NCI-H1694 (cell line): ENCODE measurements around the gene FOXL1.

Source experiments
- DNase-seq: peaks from one replicate; lab custom pipeline; 2025; lab: John Stamatoyannopoulos, UW

The FOXL1 gene

DNA sequence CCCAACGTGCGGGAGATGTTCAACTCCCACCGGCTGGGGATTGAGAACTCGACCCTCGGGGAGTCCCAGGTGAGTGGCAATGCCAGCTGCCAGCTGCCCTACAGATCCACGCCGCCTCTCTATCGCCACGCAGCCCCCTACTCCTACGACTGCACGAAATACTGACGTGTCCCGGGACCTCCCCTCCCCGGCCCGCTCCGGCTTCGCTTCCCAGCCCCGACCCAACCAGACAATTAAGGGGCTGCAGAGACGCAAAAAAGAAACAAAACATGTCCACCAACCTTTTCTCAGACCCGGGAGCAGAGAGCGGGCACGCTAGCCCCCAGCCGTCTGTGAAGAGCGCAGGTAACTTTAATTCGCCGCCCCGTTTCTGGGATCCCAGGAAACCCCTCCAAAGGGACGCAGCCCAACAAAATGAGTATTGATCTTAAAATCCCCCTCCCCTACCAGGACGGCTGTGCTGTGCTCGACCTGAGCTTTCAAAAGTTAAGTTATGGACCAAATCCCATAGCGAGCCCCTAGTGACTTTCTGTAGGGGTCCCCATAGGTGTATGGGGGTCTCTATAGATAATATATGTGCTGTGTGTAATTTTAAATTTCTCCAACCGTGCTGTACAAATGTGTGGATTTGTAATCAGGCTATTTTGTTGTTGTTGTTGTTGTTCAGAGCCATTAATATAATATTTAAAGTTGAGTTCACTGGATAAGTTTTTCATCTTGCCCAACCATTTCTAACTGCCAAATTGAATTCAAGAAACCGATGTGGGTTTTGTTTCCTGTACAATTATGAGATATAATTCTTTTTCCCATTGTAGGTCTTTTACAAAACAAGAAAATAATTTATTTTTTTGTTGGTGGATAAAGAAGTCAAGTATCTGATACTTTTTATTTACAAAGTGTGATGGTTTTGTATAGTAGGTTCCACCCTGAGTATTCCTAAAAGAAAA lies 9.4 kb upstream of the FOXL1 start:
- no peak for DNase-seq

DNA sequence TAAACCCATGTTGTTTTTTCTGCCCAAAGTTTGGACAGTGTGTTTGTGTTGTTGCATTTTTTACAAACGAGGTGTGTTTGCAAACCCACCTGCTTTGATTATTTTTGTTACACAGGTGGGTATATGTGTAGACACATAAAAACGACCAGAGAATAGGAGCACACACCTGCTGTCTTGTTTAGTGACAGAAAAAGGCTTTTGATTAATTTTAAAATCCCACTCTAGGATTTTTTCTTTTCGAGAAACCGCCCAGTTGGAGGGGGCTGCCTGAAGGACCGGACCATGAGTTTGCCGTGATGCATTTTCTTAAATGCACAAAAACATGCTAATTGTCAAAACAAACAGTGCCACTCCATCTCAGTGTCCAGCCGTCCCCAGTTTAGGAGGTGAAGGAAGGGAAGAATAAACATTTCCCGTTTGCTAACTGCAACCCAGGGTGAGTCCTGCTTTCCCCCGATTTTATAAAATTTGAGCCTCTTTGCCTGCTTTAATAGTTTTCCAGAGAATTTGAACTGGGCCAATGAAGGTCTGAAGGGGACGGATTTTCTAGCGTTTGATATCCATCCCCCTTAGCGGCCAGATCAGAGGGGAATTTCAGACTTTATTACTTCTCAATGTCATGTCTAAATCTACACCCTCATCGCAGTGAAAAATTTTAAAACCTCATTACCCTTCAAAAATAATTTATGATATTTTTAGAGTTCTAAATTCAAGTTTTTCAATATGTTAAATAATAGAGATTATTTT lies 8.5 kb upstream of the FOXL1 start:
- no peak for DNase-seq

DNA sequence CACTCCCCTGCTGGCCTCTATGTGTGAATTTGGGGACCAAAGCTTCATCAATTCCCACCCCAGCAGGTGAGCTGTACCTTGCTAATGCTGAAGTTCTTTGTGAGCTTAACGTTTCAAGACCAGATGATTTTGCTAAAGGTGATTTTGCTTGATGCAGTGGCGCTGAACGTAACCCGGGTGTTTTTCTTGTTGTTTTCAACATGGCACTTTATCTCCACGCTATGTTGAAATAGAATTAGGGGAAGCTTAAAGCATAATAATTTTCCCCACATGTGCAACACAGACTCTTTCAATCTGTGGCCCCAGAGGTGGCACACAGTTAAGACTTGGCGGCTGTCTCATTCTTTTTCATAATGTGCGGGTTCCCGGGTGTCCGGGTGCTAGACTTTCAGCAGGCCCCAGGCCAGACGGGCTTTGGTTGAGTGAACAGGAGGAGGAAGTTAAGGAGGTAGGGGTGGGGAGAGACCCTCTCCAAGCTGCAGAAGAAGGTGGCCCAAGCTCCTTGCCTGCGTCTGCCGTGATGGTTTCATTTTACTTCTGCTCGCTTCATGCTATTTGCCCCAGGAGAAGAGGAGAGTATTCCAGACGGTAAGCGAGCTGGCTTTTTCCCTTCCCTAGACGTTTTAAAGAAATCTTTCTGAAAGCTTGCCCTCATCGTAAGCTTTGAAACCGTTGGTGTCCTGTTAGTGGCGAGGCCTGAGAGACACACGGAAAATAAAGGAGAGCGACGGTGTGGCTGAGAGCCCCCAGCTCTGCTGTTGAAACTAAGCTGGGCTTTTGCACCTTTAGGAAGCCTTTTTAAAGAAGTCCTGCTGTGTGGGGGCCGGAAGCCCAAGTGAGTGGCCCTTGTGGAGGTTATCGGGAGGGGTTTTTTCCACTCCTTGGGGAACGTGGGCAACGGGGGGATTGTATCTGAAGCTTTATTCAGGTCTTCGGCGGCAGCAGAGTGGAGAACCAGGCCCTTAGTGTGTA lies 7.5 kb upstream of the FOXL1 start:
- DNase-seq, result no peak

DNA sequence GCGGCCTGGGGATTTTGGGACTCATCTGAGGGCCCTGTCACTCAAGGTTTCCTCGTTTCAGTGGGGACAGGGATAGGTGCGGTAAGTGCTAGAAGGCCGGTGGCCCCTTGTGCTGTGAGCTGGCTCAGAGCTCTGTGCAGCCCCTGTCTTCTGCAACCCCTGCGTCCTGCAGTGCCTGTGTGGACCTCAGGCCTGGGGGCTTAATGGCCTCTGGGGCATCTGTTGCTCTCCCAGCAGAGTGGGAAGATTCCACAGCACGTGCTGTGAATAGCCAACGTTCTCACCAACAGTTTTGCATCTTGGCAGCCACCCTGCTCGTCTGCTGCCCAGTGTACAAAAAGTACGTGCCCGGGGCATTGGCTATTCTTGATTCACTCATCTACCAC lies 6.8 kb upstream of the FOXL1 start:
- no peak for DNase-seq

DNA sequence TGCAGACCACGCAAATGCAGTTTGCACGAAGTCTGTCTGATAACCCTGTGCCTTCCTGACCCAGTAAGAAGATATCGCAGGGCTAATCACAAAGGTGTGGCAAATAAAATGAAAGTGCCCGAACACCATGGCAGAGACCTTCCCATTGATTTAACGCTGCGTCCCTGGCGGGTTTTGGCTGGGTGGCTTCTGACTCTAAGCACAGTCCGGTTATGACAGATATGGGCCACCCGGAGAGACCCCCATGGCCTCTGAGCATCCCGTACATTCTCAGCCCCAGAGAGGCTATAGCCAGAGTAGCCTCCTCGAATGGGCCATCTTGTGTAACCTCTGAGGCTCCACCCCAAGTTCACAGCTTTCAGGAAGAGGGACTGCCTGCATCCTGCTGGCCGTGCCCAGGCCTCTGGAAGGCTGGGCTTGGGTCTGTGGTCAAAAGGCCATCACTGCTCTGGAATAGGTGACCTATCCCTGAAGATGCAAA lies 6.3 kb upstream of the FOXL1 start:
- DNase-seq, result no peak

DNA sequence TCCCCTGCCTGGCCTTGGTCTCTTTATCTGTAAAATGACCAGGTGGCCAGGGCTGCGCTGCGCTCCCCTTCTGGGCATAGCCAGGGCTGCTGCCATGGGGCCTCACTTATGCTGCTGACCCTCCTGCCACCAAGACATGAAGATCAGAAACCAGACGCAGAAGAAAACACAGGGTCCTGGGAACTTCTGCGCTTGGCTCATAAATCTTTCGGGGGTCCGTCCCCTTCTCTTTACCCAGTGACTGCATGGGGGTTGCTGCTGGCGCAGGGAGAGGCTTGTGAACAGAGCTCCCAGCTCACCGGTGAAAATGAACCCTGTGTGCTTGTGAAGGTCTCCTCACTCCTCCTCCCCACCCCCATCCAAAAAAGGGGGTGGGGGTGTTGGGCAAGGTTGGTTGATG lies 5.7 kb upstream of the FOXL1 start:
- no peak for DNase-seq

DNA sequence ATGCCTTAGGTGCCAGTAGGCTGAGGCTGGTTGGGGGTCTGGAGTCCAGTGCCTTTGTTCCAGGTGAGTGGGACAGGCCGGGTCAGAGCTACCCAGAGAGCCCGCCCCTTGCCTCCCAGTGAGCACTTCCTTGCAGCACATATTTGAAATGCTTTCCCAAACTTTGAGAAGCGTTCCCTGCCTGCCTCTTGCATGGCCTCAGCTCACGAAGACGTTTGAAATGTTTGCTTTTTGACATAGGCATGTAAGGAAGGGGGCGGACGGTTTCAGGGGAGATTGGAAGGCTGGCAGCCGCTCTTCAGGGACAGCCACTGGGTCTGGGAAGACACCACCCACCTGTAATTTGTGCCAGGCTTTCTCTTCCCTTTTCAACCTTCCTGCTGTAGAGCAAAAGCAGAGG lies 5.1 kb upstream of the FOXL1 start:
- DNase-seq, result no peak

DNA sequence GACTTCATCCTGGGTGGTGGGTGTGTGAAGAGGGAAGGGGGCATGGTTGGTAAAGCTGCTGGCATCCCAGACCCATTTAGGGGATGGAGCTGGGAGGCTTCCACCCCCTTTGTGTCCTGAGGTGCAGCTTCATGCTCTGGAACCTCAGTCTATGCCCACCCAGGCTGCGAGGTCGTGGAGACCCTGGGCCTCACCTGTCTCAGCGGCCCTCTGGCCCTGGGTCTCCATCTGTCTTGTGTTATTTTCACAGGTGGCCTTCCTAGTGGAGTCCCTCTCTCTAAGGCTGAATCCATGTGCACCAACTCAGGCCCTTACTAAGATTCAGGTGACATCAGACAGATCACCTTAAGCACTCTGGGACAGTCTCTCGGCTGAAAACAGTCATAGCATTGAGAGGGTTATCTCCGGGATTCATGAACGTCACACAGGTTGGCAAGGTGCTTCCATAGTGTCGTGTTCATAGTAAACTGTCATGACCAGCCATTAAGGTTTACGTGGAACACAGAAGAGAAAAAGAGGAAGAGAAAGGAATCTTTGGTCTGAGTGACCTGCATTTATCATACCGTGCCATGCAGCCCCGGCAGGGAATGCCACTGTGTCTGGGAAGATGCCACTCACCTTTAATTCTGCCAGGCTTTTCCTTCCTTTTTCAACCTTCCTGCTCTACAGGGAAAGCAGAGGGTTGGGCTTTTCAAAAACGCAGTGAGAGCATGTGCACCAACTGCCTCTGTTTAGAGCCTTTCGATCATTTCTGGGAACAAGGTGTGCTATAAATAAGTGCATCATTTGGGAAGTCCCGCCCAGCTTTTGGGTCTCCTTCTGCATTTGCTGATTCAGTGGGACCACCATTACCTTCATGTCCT lies 4.5 kb upstream of the FOXL1 start:
- no peak for DNase-seq

DNA sequence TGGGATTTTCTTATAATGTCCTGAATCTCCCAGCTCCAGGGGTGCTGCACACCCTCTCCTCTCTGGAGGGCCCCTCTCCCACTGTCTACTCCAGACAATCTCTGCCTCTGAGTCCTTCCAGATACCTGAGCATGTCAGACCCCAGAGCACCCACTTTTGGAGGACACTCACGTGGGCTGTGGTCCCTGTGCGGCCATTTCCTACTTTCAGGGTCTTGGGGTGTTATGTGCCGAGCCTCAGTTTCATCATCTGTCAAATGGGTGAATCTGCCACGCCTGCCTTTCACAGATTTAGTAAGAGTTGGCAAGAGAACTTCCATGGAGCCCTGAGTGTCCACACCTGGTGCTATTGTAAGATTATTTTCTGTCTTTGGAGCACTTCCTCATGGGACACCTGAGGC lies 3.7 kb upstream of the FOXL1 start:
- DNase-seq, result no peak

DNA sequence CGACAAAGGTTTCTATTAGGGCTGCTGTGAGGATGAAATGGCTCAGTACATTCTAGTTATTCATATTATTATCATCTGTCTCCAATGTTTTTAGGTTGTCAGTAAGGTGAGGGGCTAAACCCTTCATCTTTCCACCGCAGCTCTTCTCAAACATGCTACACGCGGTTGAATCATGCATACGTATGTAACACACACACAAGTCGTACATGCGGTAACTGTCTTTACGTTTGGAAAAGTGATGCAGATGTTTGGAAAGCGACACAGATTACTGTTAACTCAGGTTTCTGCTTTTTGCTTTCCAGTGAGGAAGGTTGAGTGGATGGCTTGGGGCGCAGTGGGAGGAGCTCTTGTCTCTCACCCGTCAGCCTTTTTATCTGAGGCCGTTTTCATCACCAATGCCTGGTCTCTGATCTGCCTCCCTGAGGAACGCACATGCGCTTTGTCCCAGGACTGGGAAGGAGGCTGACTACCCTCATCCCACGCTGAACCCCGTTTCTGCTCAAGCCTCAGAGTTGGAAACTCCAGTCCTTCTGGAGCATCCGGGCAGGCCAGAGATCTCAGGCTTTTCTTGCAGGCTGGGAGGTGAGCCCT lies 3.2 kb upstream of the FOXL1 start:
- DNase-seq, result no peak

DNA sequence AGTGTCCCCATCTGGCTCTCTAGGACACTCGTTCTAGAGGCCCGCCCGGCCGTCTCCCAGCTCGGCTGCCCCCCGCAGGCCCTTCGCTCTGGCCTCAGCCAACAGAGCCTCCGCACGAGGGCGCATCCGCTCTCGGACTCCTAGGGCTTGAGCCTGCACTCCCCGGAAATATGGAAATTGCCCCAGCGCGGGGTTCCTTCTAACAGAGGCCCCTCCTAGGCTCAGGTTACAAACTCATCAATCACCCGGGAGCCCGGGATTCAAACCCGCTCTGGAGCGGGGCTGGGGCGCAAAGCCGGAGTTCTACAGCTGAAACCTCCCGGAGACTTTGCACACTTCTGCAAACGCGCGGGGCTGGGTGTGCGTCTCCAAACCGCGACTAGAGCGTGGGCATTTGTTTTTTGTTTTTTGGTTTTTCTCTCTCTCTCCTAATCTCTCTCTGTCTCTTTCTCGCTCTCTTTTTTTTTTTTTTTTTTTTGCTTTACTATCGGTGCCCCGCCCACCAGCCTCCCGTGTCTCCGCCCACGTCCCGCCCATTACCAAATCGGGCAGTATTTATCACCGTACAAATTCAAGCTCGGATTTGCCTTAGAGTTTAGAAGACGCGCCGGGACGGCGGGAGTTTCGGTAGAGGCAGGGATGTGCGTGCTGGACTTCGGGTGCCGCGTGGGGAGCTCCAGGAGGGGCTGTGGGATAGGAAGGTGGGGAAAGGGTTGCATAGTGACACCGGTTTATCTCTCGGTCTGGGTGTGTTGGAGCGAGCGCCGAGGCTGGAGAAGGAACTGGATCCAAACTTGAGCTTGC lies 2.4 kb upstream of the FOXL1 start:
- no peak for DNase-seq

DNA sequence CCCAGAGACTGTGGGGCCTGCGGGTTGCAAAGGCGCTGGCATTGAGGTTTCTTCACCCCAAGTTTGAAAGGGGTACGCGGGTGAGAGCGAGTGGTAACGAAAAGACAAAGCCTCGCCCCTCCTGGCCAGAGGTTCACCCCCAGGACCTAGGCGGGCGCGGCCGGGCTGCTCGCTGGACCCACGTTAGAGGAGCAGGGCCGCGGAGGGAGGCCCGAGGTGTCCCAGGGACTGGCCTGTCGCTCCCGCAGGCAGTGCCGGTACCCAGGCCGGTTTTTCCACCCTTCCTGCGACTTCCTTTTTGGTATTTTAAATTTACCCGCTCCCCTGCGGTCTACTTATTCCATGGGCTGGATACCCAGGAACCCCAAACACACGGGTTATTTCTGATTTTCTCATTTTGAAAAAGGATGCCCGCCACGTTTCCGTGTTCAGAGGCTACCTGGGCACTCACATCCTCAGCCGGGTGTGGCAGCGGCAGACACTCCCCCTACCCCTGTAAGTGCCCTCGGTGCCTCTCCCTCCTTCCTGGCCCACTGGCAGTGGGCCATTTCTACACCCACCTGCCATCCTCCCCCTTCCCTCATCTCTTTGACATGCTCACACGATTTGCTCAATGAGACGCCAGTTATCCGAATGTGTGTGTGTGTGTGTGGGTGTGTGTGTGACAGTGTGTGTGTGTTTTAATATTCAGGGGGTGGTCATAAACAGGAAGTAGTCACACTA lies 1.6 kb upstream of the FOXL1 start:
- no peak for DNase-seq

DNA sequence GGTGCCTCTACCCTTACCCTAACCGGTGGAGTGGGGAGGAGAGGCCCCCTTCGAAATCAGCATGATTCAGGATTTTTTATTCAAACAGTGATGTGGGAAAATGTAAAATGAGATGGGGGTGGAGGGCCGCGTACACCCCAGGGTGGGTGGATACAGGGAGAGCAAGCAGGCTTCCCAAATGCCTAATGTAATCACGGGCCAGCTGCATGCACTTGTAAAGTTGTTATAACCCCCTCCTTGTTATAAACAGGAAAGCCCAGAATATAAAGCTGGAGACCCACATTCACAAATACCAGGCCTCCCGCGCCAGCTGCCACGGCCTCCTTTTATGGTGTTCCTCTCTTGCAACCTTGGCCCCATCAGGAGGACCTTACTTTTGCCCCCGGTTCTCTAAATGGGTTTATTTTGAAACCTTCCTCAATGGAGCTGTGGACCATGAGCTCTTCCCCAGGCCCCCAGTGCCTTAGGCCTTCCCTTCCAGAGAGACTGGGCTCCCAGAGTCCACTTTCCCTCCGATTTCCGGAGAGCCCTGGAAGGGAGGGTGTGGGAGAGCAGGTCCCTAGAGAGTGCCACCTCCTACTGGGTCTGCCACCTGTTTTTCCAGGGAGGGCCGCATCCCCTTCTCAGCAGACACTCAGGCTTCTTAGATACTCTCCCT lies 906 bp upstream of the FOXL1 start:
- DNase-seq, result no peak

DNA sequence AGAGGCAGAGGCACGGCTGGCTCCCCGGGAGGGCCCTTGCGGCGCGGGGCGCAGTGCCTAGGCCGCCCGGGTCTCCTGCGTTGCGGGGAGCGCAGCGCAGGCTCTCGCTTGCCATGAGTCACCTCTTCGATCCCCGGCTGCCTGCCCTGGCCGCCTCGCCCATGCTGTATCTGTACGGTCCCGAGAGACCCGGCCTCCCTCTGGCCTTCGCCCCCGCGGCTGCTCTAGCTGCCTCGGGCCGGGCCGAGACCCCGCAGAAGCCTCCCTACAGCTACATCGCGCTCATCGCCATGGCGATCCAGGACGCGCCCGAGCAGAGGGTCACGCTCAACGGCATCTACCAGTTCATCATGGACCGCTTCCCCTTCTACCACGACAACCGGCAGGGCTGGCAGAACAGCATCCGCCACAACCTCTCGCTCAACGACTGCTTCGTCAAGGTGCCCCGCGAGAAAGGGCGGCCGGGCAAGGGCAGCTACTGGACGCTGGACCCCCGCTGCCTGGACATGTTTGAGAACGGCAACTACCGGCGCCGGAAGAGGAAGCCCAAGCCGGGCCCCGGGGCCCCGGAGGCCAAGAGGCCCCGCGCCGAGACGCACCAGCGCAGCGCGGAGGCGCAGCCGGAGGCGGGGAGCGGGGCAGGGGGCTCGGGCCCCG lies 390 bp downstream of the FOXL1 start:
- DNase-seq, result no peak

DNA sequence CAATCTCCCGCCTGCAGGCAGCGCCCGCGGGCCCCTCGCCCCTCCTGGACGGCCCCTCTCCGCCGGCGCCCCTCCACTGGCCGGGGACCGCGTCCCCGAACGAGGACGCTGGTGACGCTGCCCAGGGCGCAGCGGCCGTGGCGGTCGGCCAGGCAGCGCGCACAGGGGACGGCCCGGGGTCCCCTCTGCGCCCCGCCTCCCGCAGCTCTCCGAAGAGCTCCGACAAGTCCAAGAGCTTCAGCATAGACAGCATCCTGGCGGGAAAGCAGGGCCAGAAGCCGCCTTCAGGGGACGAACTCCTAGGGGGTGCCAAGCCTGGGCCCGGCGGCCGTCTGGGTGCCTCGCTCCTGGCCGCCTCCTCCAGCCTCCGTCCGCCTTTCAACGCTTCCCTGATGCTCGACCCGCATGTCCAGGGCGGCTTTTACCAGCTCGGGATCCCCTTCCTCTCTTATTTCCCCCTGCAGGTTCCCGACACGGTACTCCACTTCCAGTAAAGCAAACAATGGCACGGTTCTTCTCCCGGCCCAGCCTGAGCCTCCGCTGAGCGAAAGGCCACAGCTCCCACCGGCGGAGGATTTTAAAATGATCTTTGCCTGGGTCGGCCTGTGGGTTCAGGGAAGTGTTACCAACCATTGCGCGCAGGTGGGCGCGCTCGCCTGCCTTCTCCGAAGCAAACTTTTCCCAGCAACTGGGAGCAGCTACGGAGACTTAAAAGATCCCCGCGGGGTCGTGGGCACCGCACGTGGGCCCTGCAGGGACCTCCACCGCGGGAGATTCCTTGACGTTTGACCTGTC lies 1.1 kb downstream of the FOXL1 start:
- DNase-seq, result no peak

DNA sequence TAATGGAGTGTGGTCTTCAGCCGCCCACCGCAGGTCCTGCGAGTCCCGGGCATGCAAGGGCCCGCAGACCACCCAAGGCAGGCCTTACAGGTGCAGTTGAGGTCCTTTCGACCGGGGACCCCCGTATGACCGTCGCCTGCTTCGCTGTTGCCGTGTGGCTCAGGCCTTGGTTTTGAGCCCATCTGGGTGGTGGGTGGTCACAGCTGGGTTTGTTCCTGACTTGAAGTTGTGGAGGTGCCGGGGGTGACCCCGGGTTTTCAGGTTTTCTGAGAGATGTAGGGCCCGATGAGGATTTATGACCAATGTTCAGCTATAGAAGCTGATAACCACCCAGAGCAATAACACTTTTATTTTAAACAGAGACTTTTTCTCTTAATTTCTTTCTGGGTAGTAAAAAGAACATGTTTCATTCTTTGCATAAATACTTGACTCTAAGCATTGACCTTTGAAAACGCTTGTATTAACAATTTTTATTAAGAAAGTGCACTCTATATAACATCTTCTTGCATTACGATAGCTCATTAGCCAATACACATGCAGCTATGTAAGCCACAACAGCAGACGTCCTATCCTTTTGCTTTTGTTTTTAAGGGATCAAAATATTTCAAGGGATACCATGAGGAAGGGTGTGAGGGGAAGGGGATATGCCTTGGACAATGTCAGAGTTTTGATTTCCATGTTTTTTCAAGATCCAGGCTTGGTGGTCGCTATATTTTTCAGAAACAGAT lies 1.9 kb downstream of the FOXL1 start:
- DNase-seq, result no peak

DNA sequence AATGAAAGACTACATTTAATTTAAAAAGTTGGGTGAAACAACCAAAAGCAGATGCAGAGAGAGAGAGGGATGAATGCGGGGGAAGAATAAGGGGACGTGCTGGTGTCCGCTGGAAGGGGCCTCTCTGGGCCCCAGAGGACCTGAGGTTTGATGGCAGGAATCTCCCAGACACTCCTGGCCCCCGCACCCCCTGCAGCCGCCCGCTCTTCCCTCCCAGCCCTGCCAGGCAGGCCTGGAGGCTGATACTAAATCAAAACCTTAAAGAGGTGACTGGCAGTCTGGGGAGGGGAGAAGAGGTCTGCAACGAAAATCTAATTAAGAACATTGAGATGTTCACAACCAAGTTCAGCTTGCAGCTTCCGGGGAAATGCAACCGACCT lies 2.4 kb downstream of the FOXL1 start:
- no peak for DNase-seq
